Activated T-cell treated with anti-CD3 and anti-CD28 coated beads for 1 hour (primary cell): ENCODE results near the gene RPL19.
A peak's percentile ranks its signal among the peaks of the same experiment; 100 is the strongest.

Experiments used
- DNase-seq: peaks from one replicate; pipeline ENCODE4 v3.0.0-alpha.2; 2020; ENCODE audit warnings: low read depth

Gene RPL19

GRCh38 chr17:39173080-39173479 is 27.0 kb upstream of the RPL19 start:
- DNase-seq = no peak

- no peak for DNase-seq
Observed at GRCh38 chr17:39173526-39174274, 26.4 kb upstream of the RPL19 start.

GRCh38 chr17:39174920-39175694 is 25.0 kb upstream of the RPL19 start:
- peak; percentile 82 for DNase-seq

- no peak for DNase-seq
Observed at GRCh38 chr17:39175695-39176093, 24.4 kb upstream of the RPL19 start.

GRCh38 chr17:39177256-39177655 is 22.8 kb upstream of the RPL19 start:
- DNase-seq = no peak

GRCh38 chr17:39178536-39178935 is 21.5 kb upstream of the RPL19 start:
- no peak for DNase-seq

- DNase-seq = no peak
Observed at GRCh38 chr17:39181303-39181702, 18.8 kb upstream of the RPL19 start.

- DNase-seq = no peak
Observed at GRCh38 chr17:39183045-39183444, 17.0 kb upstream of the RPL19 start.

GRCh38 chr17:39183720-39184119 is 16.4 kb upstream of the RPL19 start:
- no peak for DNase-seq

- no peak for DNase-seq
Observed at GRCh38 chr17:39186481-39187002, 13.5 kb upstream of the RPL19 start.

GRCh38 chr17:39187152-39187830 is 12.8 kb upstream of the RPL19 start:
- DNase-seq = no peak

- no peak for DNase-seq
Observed at GRCh38 chr17:39191750-39192510, 8.2 kb upstream of the RPL19 start.

- DNase-seq = no peak
Observed at GRCh38 chr17:39192901-39193300, 7.2 kb upstream of the RPL19 start.

- DNase-seq = no peak
Observed at GRCh38 chr17:39193346-39193745, 6.7 kb upstream of the RPL19 start.

GRCh38 chr17:39194089-39194984 is 5.7 kb upstream of the RPL19 start:
- no peak for DNase-seq

- no peak for DNase-seq
Observed at GRCh38 chr17:39194985-39195524, 5.0 kb upstream of the RPL19 start.

GRCh38 chr17:39195568-39196160 is 4.4 kb upstream of the RPL19 start:
- no peak for DNase-seq

GRCh38 chr17:39196241-39196807 is 3.8 kb upstream of the RPL19 start:
- DNase-seq = no peak

- no peak for DNase-seq
Observed at GRCh38 chr17:39196808-39197291, 3.2 kb upstream of the RPL19 start.
